HCT116 (cell line): ENCODE data around the gene TMEM175. TPM values are rescaled to one million over a fixed set of nuclear protein-coding genes. Genes with fewer than 3 reads are reported as not detected.

Experiments used
- ATAC-seq: fragments of 200-7000 bp; cut with Tn5 transposase; 2 replicates; pipeline ENCODE4 v1.9.1; 2020; ENCODE audit warnings: mild to moderate bottlenecking, moderate library complexity
- BruUV-seq: library from RNA; stranded (reverse); fragments of 400-500 nt; replicated peaks from 2 replicates; lab custom pipeline; 2021; lab: Mats Ljungman, UMichigan
- CTCF ChIA-PET: fragments of 300-600 bp; sonication (Branson Sonifier 250); formaldehyde crosslinking; loops from one replicate; lab custom pipeline; 2021; ENCODE audit warnings: antibody characterized with exemption; lab: Charles Lee
- POLR2A ChIA-PET: fragments of 300-600, 350-600 bp; sonication (Branson Sonifier 250); formaldehyde crosslinking; loops from one replicate; lab custom pipeline; 2021; ENCODE audit warnings: antibody characterized with exemption; lab: Charles Lee
- RAD21 ChIA-PET, 2 experiments: fragments of 300-600 bp; sonication (Branson Sonifier 250); formaldehyde crosslinking; loops; one replicate each; lab custom pipeline; 2023; ENCODE audit warnings: low total read pairs in 2 of 2; ENCODE audit not compliant: uncharacterized antibody in 2 of 2, unreplicated experiment in 2 of 2, low non-redundant PET in 1 of 2; lab: Charles Lee
- DNase-seq: peaks from one replicate; pipeline ENCODE4 v3.0.0-alpha.2; 2010; ENCODE audit warnings: low read depth, low spot score
- H2AFZ ChIP-seq: fragments of 200-600 bp; shearing (Covaris generic), sonication (generic); 2 replicates; pipeline ENCODE4 v1.6.1; 2017; ENCODE audit warnings: low read depth, mixed run types, mixed read lengths, antibody characterized with exemption, low read length; ENCODE audit not compliant: poor library complexity, severe bottlenecking
- H3K27ac ChIP-seq: 2 replicates; pipeline ENCODE4 v1.5.1; 2012; ENCODE audit warnings: low read depth, low read length
- H3K27me3 ChIP-seq: fragments of 200-600 bp; sonication (generic); 2 replicates; pipeline ENCODE4 v1.6.1; 2016; ENCODE audit warnings: mixed run types, low read length, mixed read lengths; ENCODE audit not compliant: insufficient read depth
- H3K36me3 ChIP-seq, 2 experiments: fragments of 200-500 bp in 1 of 2; fragments of 200-600 bp in 1 of 2; sonication (Bioruptor generic) in 1 of 2; sonication (generic) in 1 of 2; 2 replicates each; pipeline versions ENCODE4 v1.5.1 to v1.6.1; 2014 to 2016; ENCODE audit warnings: low read length in 2 of 2, inconsistent platforms in 1 of 2, mixed read lengths in 1 of 2, mixed run types in 1 of 2; ENCODE audit not compliant: insufficient read depth in 2 of 2, control insufficient read depth in 1 of 2
- H3K4me1 ChIP-seq, 2 experiments: fragments of 200-600 bp in 1 of 2; sonication (generic) in 1 of 2; 2 replicates each; pipeline versions ENCODE4 v1.5.1 to v1.6.1; 2012 to 2017; ENCODE audit warnings: low read length in 2 of 2, inconsistent platforms in 1 of 2, mild to moderate bottlenecking in 1 of 2, mixed read lengths in 1 of 2, mixed run types in 1 of 2, moderate library complexity in 1 of 2; ENCODE audit not compliant: insufficient read depth in 2 of 2, control insufficient read depth in 1 of 2
- H3K4me2 ChIP-seq: fragments of 200-600 bp; sonication (generic); 2 replicates; pipeline ENCODE4 v1.6.1; 2017; ENCODE audit warnings: mixed run types, low read length, mixed read lengths
- H3K4me3 ChIP-seq, 2 experiments: fragments of 200-600 bp in 1 of 2; sonication (generic) in 1 of 2; replicated peaks in 1 of 2; 2 replicates each; pipeline ENCODE4 v1.5.1; 2011 to 2016; ENCODE audit warnings: low read length in 2 of 2, control low read depth in 1 of 2, low read depth in 1 of 2, mild to moderate bottlenecking in 1 of 2, mixed read lengths in 1 of 2, mixed run types in 1 of 2
- H3K79me2 ChIP-seq: fragments of 200-600 bp; sonication (generic); 2 replicates; pipeline ENCODE4 v1.6.1; 2017; ENCODE audit warnings: mild to moderate bottlenecking, mixed run types, low read length, moderate library complexity, mixed read lengths; ENCODE audit not compliant: insufficient read depth
- H3K9ac ChIP-seq: fragments of 200-600 bp; sonication (generic); 2 replicates; pipeline ENCODE4 v1.6.1; 2016; ENCODE audit warnings: low read length, mixed read lengths
- H3K9me2 ChIP-seq: fragments of 200-600 bp; sonication (generic), shearing (Covaris generic); 2 replicates; pipeline ENCODE4 v1.6.1; 2017; ENCODE audit warnings: mixed run types, mild to moderate bottlenecking, moderate library complexity; ENCODE audit not compliant: insufficient read depth
- H3K9me3 ChIP-seq, 2 experiments: fragments of 200-500 bp in 1 of 2; fragments of 200-600 bp in 1 of 2; sonication (Bioruptor generic) in 1 of 2; sonication (generic) in 1 of 2; 2 replicates each; pipeline ENCODE4 v1.6.1; 2014 to 2017; ENCODE audit warnings: low read length in 2 of 2, mixed read lengths in 2 of 2, inconsistent platforms in 1 of 2, low read depth in 1 of 2, mild to moderate bottlenecking in 1 of 2, mixed run types in 1 of 2, moderate library complexity in 1 of 2; ENCODE audit not compliant: control insufficient read depth in 1 of 2, insufficient read depth in 1 of 2
- H4K20me1 ChIP-seq: fragments of 200-600 bp; sonication (generic), shearing (Covaris generic); 2 replicates; pipeline ENCODE4 v1.6.1; 2017; ENCODE audit warnings: mixed run types, mild to moderate bottlenecking, moderate library complexity; ENCODE audit not compliant: insufficient read depth
- EZH2phosphoT487 ChIP-seq: fragments of 200-600 bp; IDR thresholded peaks from 2 replicates; pipeline ENCODE4 v1.6.1; 2018; ENCODE audit warnings: antibody characterized with exemption, borderline replicate concordance
- JUND ChIP-seq: IDR thresholded peaks from 2 replicates; pipeline ENCODE4 v1.6.1; 2012
- POLR2A ChIP-seq: IDR thresholded peaks from 2 replicates; pipeline ENCODE4 v1.7.0; 2011; ENCODE audit warnings: borderline replicate concordance; ENCODE audit not compliant: insufficient read depth, insufficient read length; ENCODE audit errors: extremely low read depth
- ZNF274 ChIP-seq: fragments of 200-500 bp; sonication (Bioruptor generic); IDR thresholded peaks from 2 replicates; pipeline ENCODE4 v1.6.1; 2014; ENCODE audit warnings: mild to moderate bottlenecking, low read depth, low read length, inconsistent platforms
- intact Hi-C: fragments of 100-400 bp; cut with micrococcal nuclease; formaldehyde crosslinking; loops from 2 replicates; pipeline ENCODE4 v1.10.0; 2022
- total RNA-seq: library from RNA; stranded (reverse); gene quantifications from one replicate; pipeline ENCODE4 v1.2.1, GENCODE V29; 2021; ENCODE audit not compliant: unreplicated experiment
- TF ChIP-seq, protein P1 (sequence below): IDR thresholded peaks from 2 replicates; pipeline ENCODE4 v1.6.1; 2012; ENCODE audit warnings: low read depth
- TF ChIP-seq, protein P2 (sequence below): IDR thresholded peaks from 2 replicates; pipeline ENCODE4 v1.6.1; 2012

TMEM175 gene
- total RNA-seq, 1 experiment from 2014 or later, result 17.5 TPM

DNA sequence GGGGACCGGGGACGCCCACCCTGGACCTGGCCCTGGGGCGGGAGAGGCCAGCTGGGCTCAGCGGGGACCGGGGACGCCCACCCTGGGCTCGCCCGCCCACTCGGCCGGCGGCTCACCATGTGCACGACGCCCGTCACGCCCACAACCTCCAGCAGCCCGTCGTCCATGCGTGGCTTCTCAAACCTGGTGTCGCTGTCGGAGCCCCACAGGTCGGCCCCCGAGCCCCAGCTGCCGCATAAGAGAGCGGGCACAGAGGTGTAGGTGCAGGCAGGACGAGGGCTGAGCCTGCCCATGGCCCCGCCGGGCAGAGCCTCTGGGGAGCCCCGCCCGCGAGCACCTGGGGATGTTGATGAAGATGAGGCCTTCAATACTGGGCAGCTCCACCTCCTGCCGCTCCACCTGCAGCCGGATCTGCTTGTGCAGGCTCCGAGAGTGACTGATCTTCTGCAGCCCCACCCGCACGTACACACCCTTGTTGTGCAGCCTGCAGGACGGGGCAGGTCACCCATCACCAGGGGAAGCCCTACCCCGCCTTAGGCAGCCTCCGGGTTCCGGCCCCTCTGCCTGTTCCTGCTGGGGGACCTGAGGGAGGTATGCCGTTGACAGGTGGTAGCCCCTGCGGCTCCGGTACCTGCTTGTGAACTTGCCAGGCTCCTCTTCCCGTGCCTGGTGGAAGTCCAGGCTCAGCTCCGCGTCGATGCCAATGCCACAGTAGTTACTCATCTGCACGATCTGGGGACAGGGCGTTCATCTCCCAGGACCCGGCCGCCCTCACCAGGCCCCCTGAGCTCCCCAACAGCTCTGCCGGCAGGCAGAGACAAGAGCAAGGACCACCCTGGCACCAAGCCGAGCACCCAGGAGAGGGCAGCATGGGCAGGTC, 29.3 kb downstream of the TMEM175 start:
- Histone ChIP-seq H3K9me3 (no peaks in the 10 kb centered on the region), H3K9me2 (no peaks in the 10 kb centered on the region), H4K20me1 (no peaks in the 10 kb centered on the region), H3K4me3 (peak overlapping the region; percentile 64 to 72), H3K27ac (peak overlapping the region; percentile 74), H2AFZ (no peak overlapping the region), H3K27me3 (no peaks in the 10 kb centered on the region), H3K4me1 (peaks cover 5 to 20% of the 10 kb centered on the region in 2 experiments; a peak in 3 of 4 replicates), H3K9ac (no peak overlapping the region), H3K4me2 (peak overlapping the region; percentile 89), H3K79me2 (no peaks in the 10 kb centered on the region; the same call in 1 of the 2 replicates), H3K36me3 (no peaks in the 10 kb centered on the region)
- TF ChIP-seq, protein P1, sequence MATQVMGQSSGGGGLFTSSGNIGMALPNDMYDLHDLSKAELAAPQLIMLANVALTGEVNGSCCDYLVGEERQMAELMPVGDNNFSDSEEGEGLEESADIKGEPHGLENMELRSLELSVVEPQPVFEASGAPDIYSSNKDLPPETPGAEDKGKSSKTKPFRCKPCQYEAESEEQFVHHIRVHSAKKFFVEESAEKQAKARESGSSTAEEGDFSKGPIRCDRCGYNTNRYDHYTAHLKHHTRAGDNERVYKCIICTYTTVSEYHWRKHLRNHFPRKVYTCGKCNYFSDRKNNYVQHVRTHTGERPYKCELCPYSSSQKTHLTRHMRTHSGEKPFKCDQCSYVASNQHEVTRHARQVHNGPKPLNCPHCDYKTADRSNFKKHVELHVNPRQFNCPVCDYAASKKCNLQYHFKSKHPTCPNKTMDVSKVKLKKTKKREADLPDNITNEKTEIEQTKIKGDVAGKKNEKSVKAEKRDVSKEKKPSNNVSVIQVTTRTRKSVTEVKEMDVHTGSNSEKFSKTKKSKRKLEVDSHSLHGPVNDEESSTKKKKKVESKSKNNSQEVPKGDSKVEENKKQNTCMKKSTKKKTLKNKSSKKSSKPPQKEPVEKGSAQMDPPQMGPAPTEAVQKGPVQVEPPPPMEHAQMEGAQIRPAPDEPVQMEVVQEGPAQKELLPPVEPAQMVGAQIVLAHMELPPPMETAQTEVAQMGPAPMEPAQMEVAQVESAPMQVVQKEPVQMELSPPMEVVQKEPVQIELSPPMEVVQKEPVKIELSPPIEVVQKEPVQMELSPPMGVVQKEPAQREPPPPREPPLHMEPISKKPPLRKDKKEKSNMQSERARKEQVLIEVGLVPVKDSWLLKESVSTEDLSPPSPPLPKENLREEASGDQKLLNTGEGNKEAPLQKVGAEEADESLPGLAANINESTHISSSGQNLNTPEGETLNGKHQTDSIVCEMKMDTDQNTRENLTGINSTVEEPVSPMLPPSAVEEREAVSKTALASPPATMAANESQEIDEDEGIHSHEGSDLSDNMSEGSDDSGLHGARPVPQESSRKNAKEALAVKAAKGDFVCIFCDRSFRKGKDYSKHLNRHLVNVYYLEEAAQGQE, result no peak
- TF ChIP-seq POLR2A (no peak), ZNF274 (no peak), JUND (no peak), EZH2phosphoT487 (no peak)
- TF ChIP-seq, protein P2, sequence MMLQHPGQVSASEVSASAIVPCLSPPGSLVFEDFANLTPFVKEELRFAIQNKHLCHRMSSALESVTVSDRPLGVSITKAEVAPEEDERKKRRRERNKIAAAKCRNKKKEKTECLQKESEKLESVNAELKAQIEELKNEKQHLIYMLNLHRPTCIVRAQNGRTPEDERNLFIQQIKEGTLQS, result no peak
- DNase-seq, result no peak
- POLR2A ChIA-PET, result no interaction called here
- ATAC-seq, result no peak; the same call in 1 of the 2 replicates
- no TSS peak for BruUV-seq
- intact Hi-C loops, result no loop called here
- CTCF ChIA-PET, result no interaction called here
- RAD21 ChIA-PET, result no interaction called here
